GM20000 (cell line): ENCODE measurements around the gene GPD2.

Experiments used
- DNase-seq: peaks from one replicate; pipeline ENCODE4 v3.0.0; 2012; ENCODE audit warnings: low spot score
- TF ChIP-seq, protein P1 (sequence below): IDR thresholded peaks from 2 replicates; pipeline ENCODE4 v1.5.1; 2012; ENCODE audit warnings: mild to moderate bottlenecking, control low read depth; ENCODE audit errors: extremely low read depth, missing control alignments

Gene GPD2

DNA sequence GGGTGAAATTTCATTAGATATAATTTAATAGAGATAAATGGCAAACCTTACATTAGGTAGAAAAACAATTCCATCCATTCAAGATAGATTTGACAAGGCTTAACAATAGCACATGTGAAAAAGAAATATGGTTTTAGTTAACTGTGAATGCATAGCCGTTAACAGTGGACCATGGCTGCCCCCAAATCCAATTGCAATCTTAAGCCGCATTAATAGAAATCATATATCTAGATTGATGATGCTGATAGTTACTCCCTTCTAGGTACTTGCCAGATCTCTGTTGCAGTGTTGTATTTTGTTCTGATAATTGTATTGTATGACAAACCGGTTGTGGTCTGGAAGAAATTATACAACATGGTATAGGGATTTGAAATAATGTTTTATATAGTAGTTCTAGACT is 139.8 kb downstream of the GPD2 start:
- TF ChIP-seq, protein P1, sequence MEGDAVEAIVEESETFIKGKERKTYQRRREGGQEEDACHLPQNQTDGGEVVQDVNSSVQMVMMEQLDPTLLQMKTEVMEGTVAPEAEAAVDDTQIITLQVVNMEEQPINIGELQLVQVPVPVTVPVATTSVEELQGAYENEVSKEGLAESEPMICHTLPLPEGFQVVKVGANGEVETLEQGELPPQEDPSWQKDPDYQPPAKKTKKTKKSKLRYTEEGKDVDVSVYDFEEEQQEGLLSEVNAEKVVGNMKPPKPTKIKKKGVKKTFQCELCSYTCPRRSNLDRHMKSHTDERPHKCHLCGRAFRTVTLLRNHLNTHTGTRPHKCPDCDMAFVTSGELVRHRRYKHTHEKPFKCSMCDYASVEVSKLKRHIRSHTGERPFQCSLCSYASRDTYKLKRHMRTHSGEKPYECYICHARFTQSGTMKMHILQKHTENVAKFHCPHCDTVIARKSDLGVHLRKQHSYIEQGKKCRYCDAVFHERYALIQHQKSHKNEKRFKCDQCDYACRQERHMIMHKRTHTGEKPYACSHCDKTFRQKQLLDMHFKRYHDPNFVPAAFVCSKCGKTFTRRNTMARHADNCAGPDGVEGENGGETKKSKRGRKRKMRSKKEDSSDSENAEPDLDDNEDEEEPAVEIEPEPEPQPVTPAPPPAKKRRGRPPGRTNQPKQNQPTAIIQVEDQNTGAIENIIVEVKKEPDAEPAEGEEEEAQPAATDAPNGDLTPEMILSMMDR, result no peak
- DNase-seq, result no peak

DNA sequence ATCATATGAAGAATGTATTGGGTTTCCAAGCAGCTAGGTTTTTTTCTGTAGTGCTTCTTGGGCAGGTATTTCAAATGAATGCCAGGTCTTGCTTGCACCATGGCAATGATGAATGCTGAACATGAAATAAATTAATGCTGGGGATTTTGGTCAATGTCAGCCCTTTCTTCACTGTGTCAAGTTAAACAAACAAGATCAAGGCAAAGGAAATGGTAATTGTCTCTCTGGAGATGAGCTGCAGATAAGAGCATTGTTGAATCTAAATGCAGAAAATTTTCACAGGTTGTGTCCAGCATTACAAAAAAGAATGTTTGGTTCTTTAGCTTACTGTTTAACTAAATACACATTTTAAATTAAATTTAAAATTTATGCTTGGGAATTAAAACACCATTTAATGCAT is 144.3 kb downstream of the GPD2 start:
- TF ChIP-seq, protein P1, result no peak
- no peak for DNase-seq

DNA sequence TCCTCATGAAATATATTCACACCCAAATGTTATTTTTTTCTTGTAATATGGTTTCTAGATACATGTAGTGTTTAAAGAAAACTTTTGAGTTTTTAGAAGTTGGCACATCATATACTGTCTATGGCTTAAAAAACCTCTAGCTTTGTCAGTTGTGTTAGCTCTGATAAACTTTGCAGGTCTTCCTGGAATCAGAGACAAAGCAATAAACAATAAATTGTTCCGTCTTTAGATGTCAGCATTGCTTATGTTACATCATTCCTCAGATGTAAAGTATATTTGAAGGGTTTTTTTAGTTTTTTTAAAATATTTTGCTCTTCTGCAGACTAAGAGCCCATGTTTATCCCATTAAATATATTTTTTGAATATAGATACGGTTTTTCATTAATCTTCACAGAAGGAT is 145.1 kb downstream of the GPD2 start:
- TF ChIP-seq, protein P1, result no peak
- no peak for DNase-seq

DNA sequence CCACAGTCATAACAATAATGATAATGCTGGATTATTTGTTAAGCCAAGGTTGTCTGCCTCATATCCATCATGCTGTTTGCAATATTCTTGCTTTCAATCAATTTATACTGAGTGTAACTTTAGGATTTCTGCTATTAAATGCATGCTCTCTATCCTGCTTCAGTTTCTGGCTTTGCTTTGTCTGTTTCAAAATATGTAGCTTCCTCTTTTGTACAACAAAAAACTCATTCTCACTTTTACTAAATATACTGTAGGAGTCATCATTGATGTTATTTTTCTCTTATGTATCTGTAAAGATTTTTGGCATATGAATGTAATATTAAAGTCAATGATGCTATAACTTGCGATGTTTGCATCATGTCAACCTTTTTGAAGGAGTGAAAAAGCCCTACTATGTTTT is 149.3 kb downstream of the GPD2 start:
- DNase-seq, result no peak
- TF ChIP-seq, protein P1, result no peak

DNA sequence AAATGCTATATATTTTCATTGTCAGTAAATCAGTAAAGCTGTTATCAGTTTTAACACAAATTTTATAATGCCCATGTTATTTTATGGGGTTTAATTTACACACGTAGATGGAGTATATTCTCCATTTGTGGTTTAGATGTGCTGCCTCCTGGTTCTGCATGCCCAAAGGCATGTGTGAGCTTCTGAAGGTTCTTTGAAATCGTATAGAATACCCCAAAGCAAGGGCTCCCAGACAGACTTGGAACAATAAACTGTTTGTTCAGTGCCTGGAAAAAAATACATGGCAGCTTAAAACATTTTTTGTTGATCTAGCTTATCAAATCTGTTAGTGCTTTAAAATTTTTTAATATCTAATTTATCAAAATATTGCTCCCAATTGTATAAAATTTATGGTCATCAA is 150.4 kb downstream of the GPD2 start:
- TF ChIP-seq, protein P1, result no peak
- no peak for DNase-seq

DNA sequence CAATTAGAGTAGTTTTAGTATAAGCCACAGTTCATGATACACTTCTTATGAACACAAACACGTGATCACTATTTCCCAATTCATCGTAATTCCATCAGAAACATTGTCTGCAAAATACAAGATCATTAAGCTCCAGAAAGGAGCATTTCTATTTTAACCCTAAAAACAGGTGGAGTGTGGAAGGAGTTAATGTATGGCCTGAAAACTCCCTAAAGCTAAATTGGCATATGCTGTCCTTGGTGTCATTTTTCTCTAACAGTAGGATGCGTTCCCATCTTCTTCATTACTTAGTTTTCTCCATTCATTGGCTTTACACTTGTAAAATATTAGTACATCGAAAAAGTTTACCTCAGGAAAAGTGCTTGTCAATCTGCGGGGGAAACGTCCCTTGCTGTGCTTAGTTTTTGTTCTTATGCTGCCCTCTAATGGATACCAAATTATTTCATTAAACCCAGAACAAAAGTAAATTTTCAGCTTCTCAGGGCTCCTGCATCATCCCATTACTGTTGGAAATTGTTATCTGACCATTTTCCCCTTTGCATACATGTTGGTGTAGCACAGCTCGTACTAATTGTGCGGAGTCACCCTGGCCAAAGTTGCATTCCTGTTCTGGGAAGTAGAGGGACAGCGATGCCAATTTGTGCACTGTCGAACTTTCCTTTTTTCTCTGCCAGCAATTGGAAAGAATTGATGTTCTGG is 153.4 kb downstream of the GPD2 start:
- TF ChIP-seq, protein P1, result peak; percentile 18
- peak; percentile 42 for DNase-seq

DNA sequence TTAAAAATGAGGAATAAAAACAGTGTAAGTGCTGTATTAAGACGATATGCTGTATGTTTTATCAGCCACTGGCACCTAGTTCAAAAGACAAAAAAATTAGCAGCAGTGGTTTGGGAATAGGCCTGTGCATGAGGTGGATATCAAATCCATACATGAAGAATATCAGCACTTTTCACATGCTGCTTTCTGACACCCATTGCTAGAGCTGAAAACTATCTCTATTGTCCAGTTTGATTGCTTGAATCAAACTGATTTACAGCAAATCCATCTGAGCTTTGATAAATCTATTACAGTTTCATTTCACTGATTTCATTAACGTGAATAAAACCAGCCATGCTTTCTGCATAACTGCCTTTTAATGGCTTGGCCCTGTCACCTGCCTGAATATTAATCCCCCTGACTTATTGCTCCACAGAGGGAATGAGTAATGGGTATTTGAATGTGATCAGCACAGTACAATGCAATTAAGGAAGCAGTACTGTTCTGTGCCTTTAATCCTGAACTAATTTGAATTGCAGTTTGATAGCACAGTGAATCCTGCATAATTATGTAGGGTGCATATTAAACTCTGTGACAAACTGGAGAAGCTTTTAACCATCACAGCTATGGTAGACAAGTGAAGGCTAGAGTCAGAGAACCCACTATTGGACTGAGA is 154.0 kb downstream of the GPD2 start:
- DNase-seq, result no peak
- TF ChIP-seq, protein P1, result no peak
